ENCODE data around the gene SLC23A3. TPM values are rescaled to one million over a fixed set of nuclear protein-coding genes. Genes with fewer than 3 reads are reported as not detected.
A peak's percentile ranks its signal among the peaks of the same experiment; 100 is the strongest.

Gene SLC23A3
- total RNA-seq, 1 experiment from 2014 or later: 7.1 TPM

DNA sequence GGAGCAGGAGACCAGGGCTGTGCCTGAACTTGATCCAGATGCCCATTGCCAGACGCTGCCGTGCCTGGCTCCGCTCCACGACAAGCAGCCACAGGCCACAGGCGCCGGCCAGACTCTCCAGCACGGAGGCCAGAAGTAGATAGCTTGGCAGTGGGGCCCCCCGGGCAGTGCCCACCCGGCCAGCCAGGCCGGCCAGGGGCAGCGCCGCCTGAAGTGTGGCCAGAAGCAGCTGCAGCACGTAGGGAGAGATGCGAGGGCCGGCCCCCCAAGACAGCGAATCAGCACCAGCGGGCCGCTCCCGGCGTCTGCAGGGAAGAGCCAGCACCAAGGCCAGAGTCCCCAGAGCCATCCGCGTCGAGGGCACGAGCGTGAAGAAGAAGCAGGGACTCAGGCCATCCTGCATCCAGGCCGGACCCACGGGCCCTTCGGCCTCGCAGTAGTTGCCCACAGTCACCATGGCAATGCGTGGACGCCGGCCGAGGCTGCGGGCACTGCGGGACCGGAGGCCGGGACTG lies 48.4 kb upstream of the SLC23A3 start:
- Histone ChIP-seq H3K9me2 (ENCODE audit: insufficient read depth) (no peaks in the 10 kb centered on the region), H3K36me3 (ENCODE audit: low read depth) (no peaks in the 10 kb centered on the region), H3F3A (ENCODE audit: insufficient read depth, low read depth) (peaks cover 16% of the 10 kb centered on the region; the same call in 1 of the 2 replicates), H3K4me1 (replicated peaks; ENCODE audit: insufficient read depth) (peaks cover 13% of the 10 kb centered on the region), H3K79me2 (ENCODE audit: low read depth) (peaks cover 7% of the 10 kb centered on the region), H3K27me3 (ENCODE audit: insufficient read depth, low read depth) (no peaks in the 10 kb centered on the region), H3K9me3 (ENCODE audit: insufficient read depth, low read depth) (no peaks in the 10 kb centered on the region), H3K27ac (peak overlapping the region; percentile 90), H4K20me1 (ENCODE audit: insufficient read depth) (no peaks in the 10 kb centered on the region), H3K4me2 (peak overlapping the region; percentile 91), H2AFZ (peak overlapping the region; percentile 75), H3K4me3 (peak overlapping the region; percentile 64)
- intact Hi-C loops (cut with micrococcal nuclease; ENCODE audit: unreplicated experiment): loop anchor here (1.0 to 2.0 kb wide), 5 partner anchors 41 to 76 kb away; partner anchors contain the start of genes DNAJB2 and NHEJ1
- TSS peak; percentile 49 for BruUV-seq (replicated peaks)
- POLR2A ChIA-PET (ENCODE audit: unreplicated experiment): interaction anchor here (0.6 to 1.1 kb wide), 4 partner anchors 10 to 56 kb away, joined by 4 to 17 read pairs (median 6); no protein-coding TSS in a partner anchor
- CTCF ChIA-PET: interaction anchor here (0.5 kb wide), 1 partner anchor 49 kb away, joined by 7 read pairs; no protein-coding TSS in a partner anchor
- TF ChIP-seq, protein P1, sequence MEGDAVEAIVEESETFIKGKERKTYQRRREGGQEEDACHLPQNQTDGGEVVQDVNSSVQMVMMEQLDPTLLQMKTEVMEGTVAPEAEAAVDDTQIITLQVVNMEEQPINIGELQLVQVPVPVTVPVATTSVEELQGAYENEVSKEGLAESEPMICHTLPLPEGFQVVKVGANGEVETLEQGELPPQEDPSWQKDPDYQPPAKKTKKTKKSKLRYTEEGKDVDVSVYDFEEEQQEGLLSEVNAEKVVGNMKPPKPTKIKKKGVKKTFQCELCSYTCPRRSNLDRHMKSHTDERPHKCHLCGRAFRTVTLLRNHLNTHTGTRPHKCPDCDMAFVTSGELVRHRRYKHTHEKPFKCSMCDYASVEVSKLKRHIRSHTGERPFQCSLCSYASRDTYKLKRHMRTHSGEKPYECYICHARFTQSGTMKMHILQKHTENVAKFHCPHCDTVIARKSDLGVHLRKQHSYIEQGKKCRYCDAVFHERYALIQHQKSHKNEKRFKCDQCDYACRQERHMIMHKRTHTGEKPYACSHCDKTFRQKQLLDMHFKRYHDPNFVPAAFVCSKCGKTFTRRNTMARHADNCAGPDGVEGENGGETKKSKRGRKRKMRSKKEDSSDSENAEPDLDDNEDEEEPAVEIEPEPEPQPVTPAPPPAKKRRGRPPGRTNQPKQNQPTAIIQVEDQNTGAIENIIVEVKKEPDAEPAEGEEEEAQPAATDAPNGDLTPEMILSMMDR (conservative IDR thresholded peaks at IDR 0.05): no peak
- no peak for TF ChIP-seq EZH2 (IDR thresholded peaks at IDR 0.05; ENCODE audit: low read depth)
- peak; percentile 60 to 63 for DNase-seq

DNA sequence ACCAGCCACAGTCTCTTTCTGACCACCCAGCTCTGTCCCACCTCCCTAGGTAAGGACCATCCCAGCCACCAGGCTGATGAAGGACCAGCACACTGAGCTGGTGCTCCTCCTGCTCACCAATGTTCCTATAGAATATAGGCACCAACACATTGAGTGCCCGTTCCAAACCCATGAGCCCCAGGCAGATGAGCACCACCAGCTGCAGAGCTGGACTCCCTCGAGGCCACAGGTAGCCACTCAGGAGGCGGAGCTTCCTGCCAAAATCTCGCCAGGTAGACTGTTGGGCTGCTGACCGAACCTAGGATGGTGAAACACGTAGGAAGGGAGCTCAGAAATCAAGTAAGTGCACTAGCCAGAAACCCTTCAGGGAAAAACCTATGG lies 46.7 kb upstream of the SLC23A3 start:
- peaks cover 7% of the 10 kb centered on the region for H3K79me2 ChIP-seq (ENCODE audit: low read depth)
- H3K9me2 ChIP-seq (ENCODE audit: insufficient read depth): no peaks in the 10 kb centered on the region
- no peak overlapping the region for H3K4me2 ChIP-seq
- peaks cover 13% of the 10 kb centered on the region for H3K4me1 ChIP-seq (replicated peaks; ENCODE audit: insufficient read depth)
- H3K36me3 ChIP-seq (ENCODE audit: low read depth): no peaks in the 10 kb centered on the region
- H3F3A ChIP-seq (ENCODE audit: insufficient read depth, low read depth): peaks cover 16% of the 10 kb centered on the region; the same call in 1 of the 2 replicates
- TF ChIP-seq, protein P1 (conservative IDR thresholded peaks at IDR 0.05): no peak
- no peak for TF ChIP-seq EZH2 (IDR thresholded peaks at IDR 0.05; ENCODE audit: low read depth)
- no peaks in the 10 kb centered on the region for H3K27me3 ChIP-seq (ENCODE audit: insufficient read depth, low read depth)
- intact Hi-C loops (cut with micrococcal nuclease; ENCODE audit: unreplicated experiment): no loop called here
- POLR2A ChIA-PET (ENCODE audit: unreplicated experiment): no interaction called here
- H4K20me1 ChIP-seq (ENCODE audit: insufficient read depth): no peaks in the 10 kb centered on the region
- H2AFZ ChIP-seq: no peak overlapping the region
- no peak for DNase-seq
- no peaks in the 10 kb centered on the region for H3K9me3 ChIP-seq (ENCODE audit: insufficient read depth, low read depth)
- peak overlapping the region; percentile 90; the same call in 1 of the 2 replicates for H3K27ac ChIP-seq
- BruUV-seq (replicated peaks): no TSS peak
- no peak overlapping the region for H3K4me3 ChIP-seq
- CTCF ChIA-PET: interaction anchor here (0.5 to 1.3 kb wide), 3 partner anchors 10 to 79 kb away, joined by 3 to 5 read pairs (median 3); partner anchors contain the start of gene ZFAND2B

DNA sequence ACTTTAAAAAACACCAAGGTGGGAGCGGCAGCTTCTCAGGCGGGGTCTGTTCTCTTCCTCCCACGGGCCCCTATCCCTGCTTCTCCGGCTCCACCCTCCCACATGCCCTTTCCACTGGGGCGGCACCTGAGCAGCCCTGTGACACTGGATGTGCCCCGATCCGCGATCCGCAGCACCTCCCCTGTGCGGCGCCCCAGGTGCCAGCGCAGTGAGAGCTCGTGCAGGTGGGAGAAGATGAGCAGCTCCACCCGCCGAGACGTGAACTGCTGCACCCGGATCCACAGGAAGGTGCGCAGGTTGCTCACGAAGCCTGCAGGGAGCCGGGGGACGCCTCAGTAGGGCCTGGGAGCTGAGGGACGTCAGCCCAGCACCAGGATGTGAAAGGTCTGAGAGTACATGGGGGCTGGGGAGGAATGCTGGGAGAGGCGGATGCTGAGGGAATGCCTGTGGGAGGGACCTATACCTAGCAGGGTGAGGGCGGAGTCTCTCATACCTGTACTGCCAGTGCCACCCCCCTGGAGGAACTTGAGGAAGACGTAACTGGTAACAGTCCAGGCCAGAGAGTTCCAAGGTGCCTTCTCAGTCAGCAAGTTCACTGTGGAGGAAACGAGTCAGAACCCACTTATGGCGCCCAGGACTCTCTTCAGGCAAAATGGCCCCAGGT lies 46.2 kb upstream of the SLC23A3 start:
- no peak for TF ChIP-seq EZH2 (IDR thresholded peaks at IDR 0.05; ENCODE audit: low read depth)
- TF ChIP-seq, protein P1 (conservative IDR thresholded peaks at IDR 0.05): no peak
- no peak overlapping the region for H3K4me2 ChIP-seq
- POLR2A ChIA-PET (ENCODE audit: unreplicated experiment): no interaction called here
- H3K79me2 ChIP-seq (ENCODE audit: low read depth): peaks cover 7% of the 10 kb centered on the region
- no peak for DNase-seq
- peaks cover 16% of the 10 kb centered on the region; the same call in 1 of the 2 replicates for H3F3A ChIP-seq (ENCODE audit: insufficient read depth, low read depth)
- no peak overlapping the region for H3K4me3 ChIP-seq
- no peaks in the 10 kb centered on the region for H3K27me3 ChIP-seq (ENCODE audit: insufficient read depth, low read depth)
- no peaks in the 10 kb centered on the region for H4K20me1 ChIP-seq (ENCODE audit: insufficient read depth)
- H3K9me2 ChIP-seq (ENCODE audit: insufficient read depth): no peaks in the 10 kb centered on the region
- no peak overlapping the region for H2AFZ ChIP-seq
- H3K36me3 ChIP-seq (ENCODE audit: low read depth): no peaks in the 10 kb centered on the region
- intact Hi-C loops (cut with micrococcal nuclease; ENCODE audit: unreplicated experiment): no loop called here
- CTCF ChIA-PET: interaction anchor here (0.5 to 0.6 kb wide), 2 partner anchors 9 to 32 kb away, joined by 3 read pairs; partner anchors contain the start of gene ZFAND2B
- no peaks in the 10 kb centered on the region for H3K9me3 ChIP-seq (ENCODE audit: insufficient read depth, low read depth)
- BruUV-seq (replicated peaks): no TSS peak
- no peak overlapping the region for H3K27ac ChIP-seq
- H3K4me1 ChIP-seq (replicated peaks; ENCODE audit: insufficient read depth): peaks cover 13% of the 10 kb centered on the region

Measured in PC-9 (cell line).